DOHH2 (cell line): ENCODE results near the gene CRBN.

Experiments
- H3F3A ChIP-seq: fragments of 200-600 bp; sonication (generic), shearing (Covaris generic); 2 replicates; pipeline ENCODE4 v1.6.0; 2016; ENCODE audit warnings: antibody characterized with exemption, mild to moderate bottlenecking; ENCODE audit not compliant: control insufficient read depth, insufficient read depth
- H3K27ac ChIP-seq: fragments of 200-600 bp; sonication (generic); 2 replicates; pipeline ENCODE4 v1.5.1; 2014; ENCODE audit warnings: low read depth, mild to moderate bottlenecking, low read length, moderate library complexity
- H3K27me3 ChIP-seq: fragments of 200-600 bp; sonication (generic); 2 replicates; pipeline ENCODE4 v1.6.1; 2014; ENCODE audit warnings: mild to moderate bottlenecking, low read length, mixed read lengths; ENCODE audit not compliant: control insufficient read depth
- H3K36me3 ChIP-seq: fragments of 200-600 bp; sonication (generic); 2 replicates; pipeline ENCODE4 v1.6.1; 2014; ENCODE audit warnings: mild to moderate bottlenecking, low read length, moderate library complexity, mixed read lengths; ENCODE audit not compliant: control insufficient read depth
- H3K4me1 ChIP-seq: fragments of 200-600 bp; sonication (generic); 2 replicates; pipeline ENCODE4 v1.6.1; 2014; ENCODE audit warnings: mild to moderate bottlenecking, low read length, mixed read lengths; ENCODE audit not compliant: control insufficient read depth
- H3K4me2 ChIP-seq: fragments of 200-600 bp; sonication (generic); 2 replicates; pipeline ENCODE4 v1.6.0; 2014; ENCODE audit warnings: mild to moderate bottlenecking, low read length, moderate library complexity
- H3K4me3 ChIP-seq: fragments of 200-600 bp; sonication (generic); 2 replicates; pipeline ENCODE4 v1.5.1; 2014; ENCODE audit warnings: mild to moderate bottlenecking, low read length, mixed read lengths
- H3K79me2 ChIP-seq: fragments of 200-600 bp; sonication (generic); 2 replicates; pipeline ENCODE4 v1.6.1; 2014; ENCODE audit warnings: mild to moderate bottlenecking, low read length, mixed read lengths; ENCODE audit not compliant: control insufficient read depth
- H3K9me2 ChIP-seq: fragments of 200-600 bp; sonication (generic); replicated peaks from 2 replicates; pipeline ENCODE4 v1.6.1; 2014; ENCODE audit warnings: mild to moderate bottlenecking, low read length, mixed read lengths; ENCODE audit not compliant: control insufficient read depth
- H3K9me3 ChIP-seq: fragments of 200-600 bp; sonication (generic); 2 replicates; pipeline ENCODE4 v1.6.1; 2014; ENCODE audit warnings: antibody characterized with exemption, low read length, mixed read lengths; ENCODE audit not compliant: control insufficient read depth, insufficient read depth
- H4K20me1 ChIP-seq: fragments of 200-600 bp; sonication (generic); 2 replicates; pipeline ENCODE4 v1.6.0; 2014; ENCODE audit warnings: low read depth, mild to moderate bottlenecking, antibody characterized with exemption, low read length, moderate library complexity; ENCODE audit not compliant: control insufficient read depth, insufficient read depth
- CTCF ChIP-seq: fragments of 200-600 bp; sonication (generic); IDR thresholded peaks from one replicate; pipeline ENCODE4 v1.5.1; 2014; ENCODE audit warnings: antibody characterized with exemption, mild to moderate bottlenecking, low read depth, low read length; ENCODE audit not compliant: poor library complexity, severe bottlenecking
- EZH2phosphoT487 ChIP-seq: fragments of 200-600 bp; sonication (generic); IDR thresholded peaks from 2 replicates; pipeline ENCODE4 v1.6.1; 2017; ENCODE audit warnings: borderline replicate concordance, mild to moderate bottlenecking, antibody characterized with exemption, low read length, moderate library complexity, mixed read lengths

CRBN gene

GRCh38 chr3:3157484-3157883 lies 22.0 kb downstream of the CRBN start:
- Histone ChIP-seq H3F3A (peaks cover 24% of the 10 kb centered on the region), H3K9me2 (no peaks in the 10 kb centered on the region), H3K4me1 (no peaks in the 10 kb centered on the region), H3K27me3 (no peaks in the 10 kb centered on the region), H3K79me2 (no peaks in the 10 kb centered on the region), H3K9me3 (no peaks in the 10 kb centered on the region), H3K4me3 (no peak overlapping the region), H3K4me2 (no peak overlapping the region), H3K27ac (no peak overlapping the region), H4K20me1 (no peaks in the 10 kb centered on the region), H3K36me3 (peaks cover 44% of the 10 kb centered on the region)
- TF ChIP-seq CTCF: no peak
- TF ChIP-seq EZH2phosphoT487: no peak

GRCh38 chr3:3154879-3155610 lies 24.4 kb downstream of the CRBN start:
- H3F3A ChIP-seq: peaks cover 27% of the 10 kb centered on the region
- no peaks in the 10 kb centered on the region for H3K79me2 ChIP-seq
- no peaks in the 10 kb centered on the region for H3K9me2 ChIP-seq
- H3K36me3 ChIP-seq: peaks cover 64% of the 10 kb centered on the region
- H4K20me1 ChIP-seq: no peaks in the 10 kb centered on the region
- H3K27ac ChIP-seq: no peak overlapping the region
- TF ChIP-seq EZH2phosphoT487 (no peak), CTCF (no peak)
- H3K9me3 ChIP-seq: no peaks in the 10 kb centered on the region
- no peaks in the 10 kb centered on the region for H3K27me3 ChIP-seq
- no peaks in the 10 kb centered on the region for H3K4me1 ChIP-seq
- H3K4me2 ChIP-seq: no peak overlapping the region
- H3K4me3 ChIP-seq: no peak overlapping the region

GRCh38 chr3:3151513-3151912 lies 28.0 kb downstream of the CRBN start:
- peaks cover 34% of the 10 kb centered on the region for H3F3A ChIP-seq
- peaks cover 96% of the 10 kb centered on the region for H3K36me3 ChIP-seq
- H4K20me1 ChIP-seq: no peaks in the 10 kb centered on the region
- no peaks in the 10 kb centered on the region for H3K27me3 ChIP-seq
- no peak overlapping the region for H3K4me2 ChIP-seq
- no peaks in the 10 kb centered on the region for H3K4me1 ChIP-seq
- TF ChIP-seq CTCF (no peak), EZH2phosphoT487 (no peak)
- no peaks in the 10 kb centered on the region for H3K9me2 ChIP-seq
- no peaks in the 10 kb centered on the region for H3K9me3 ChIP-seq
- no peak overlapping the region for H3K27ac ChIP-seq
- no peak overlapping the region for H3K4me3 ChIP-seq
- no peaks in the 10 kb centered on the region for H3K79me2 ChIP-seq

GRCh38 chr3:3149560-3149959 lies 29.9 kb downstream of the CRBN start:
- peaks cover 29% of the 10 kb centered on the region for H3F3A ChIP-seq
- H3K9me3 ChIP-seq: no peaks in the 10 kb centered on the region
- no peak for TF ChIP-seq EZH2phosphoT487
- TF ChIP-seq CTCF: no peak
- no peaks in the 10 kb centered on the region for H3K4me1 ChIP-seq
- no peak overlapping the region for H3K27ac ChIP-seq
- no peaks in the 10 kb centered on the region for H3K79me2 ChIP-seq
- H3K27me3 ChIP-seq: no peaks in the 10 kb centered on the region
- H3K9me2 ChIP-seq: no peaks in the 10 kb centered on the region
- no peak overlapping the region for H3K4me3 ChIP-seq
- no peaks in the 10 kb centered on the region for H4K20me1 ChIP-seq
- H3K4me2 ChIP-seq: no peak overlapping the region
- H3K36me3 ChIP-seq: peaks cover 94% of the 10 kb centered on the region
